K562 (cell line): ENCODE measurements around the gene SOHLH2. TPM values are rescaled to one million over a fixed set of nuclear protein-coding genes. Genes with fewer than 3 reads are reported as not detected.

Experiments used
- ZKSCAN8 ChIP-seq: fragments of 200-800 bp; sonication (Bioruptor generic); IDR thresholded peaks from 2 replicates; pipeline ENCODE4 v1.6.1; 2016; ENCODE audit warnings: missing genetic modification characterization, missing compliant biosample characterization
- polyA plus RNA-seq, 8 experiments: library from polyadenylated mRNA; depleted of rRNA in 4 of 8; stranded (reverse) in 5 of 8; unstranded in 3 of 8; fragments of >200 nt; fragmentation: Nextera tagmentation in 2 of 8; fragmentation: Illumina TruSeq in 1 of 8; extraction: Ambion mirVana in 2 of 8; extraction: Trizol in 1 of 8; gene quantifications; 2 replicates each; pipeline versions ENCODE4 v1.2.1 to v1.2.3, GENCODE V29; 2011 to 2014; ENCODE audit warnings: inconsistent platforms in 1 of 8, missing spikeins in 1 of 8
- total RNA-seq, 7 experiments: library from RNA; depleted of rRNA in 6 of 7; stranded (reverse); fragments of >200 nt in 6 of 7; fragmentation: Illumina TruSeq in 2 of 7; extraction: Trizol in 2 of 7; gene quantifications; 2 replicates each; pipeline versions ENCODE4 v1.2.1 to v1.2.3, GENCODE V29; 2011 to 2021; ENCODE audit warnings: low replicate concordance in 1 of 7
- TF ChIP-seq, protein P1 (sequence below): fragments of 450-650 bp; IDR thresholded peaks from 2 replicates; pipeline ENCODE4 v1.6.1; 2017; ENCODE audit warnings: antibody characterized with exemption, mild to moderate bottlenecking
- TF ChIP-seq, protein P2 (sequence below): sonication (generic); formaldehyde crosslinking; IDR thresholded peaks from 2 replicates; pipeline ENCODE4 v1.8.0; 2022; ENCODE audit warnings: mild to moderate bottlenecking, missing genetic modification reagents, borderline replicate concordance
- TF ChIP-seq, protein P3 (sequence below): IDR thresholded peaks from 2 replicates; pipeline ENCODE4 v1.6.1; 2014; ENCODE audit warnings: antibody characterized with exemption
- TF ChIP-seq, protein P4 (sequence below): fragments of 450-650 bp; formaldehyde crosslinking; IDR thresholded peaks from 2 replicates; pipeline ENCODE4 v1.4.0; 2022; ENCODE audit warnings: mild to moderate bottlenecking, moderate library complexity

SOHLH2 gene
- total and polyA plus RNA-seq, 9 of the 15 experiments (the other 6 are each of a cell fraction or from before 2014, with no cell fraction given): 10.3 to 26.7 (median 17.0) TPM

DNA sequence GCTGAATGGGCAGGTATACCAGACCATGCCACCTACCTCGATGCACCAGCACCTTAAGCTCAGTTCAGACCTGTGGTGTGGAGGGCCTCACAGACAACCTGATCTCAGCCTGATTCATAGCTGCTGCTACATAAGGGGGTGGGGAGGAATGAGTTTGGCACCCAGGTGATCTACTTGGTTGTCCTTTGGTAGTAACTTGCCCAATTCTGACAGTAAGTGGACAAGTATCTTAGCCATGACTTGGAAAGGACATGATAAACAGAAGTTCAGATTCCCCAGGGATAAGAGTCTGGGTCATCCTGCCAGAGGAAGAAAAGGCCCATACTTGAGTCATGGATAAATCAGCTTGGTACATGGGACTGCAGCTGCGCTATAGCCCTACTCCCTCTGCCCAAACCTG is 28.4 kb upstream of the SOHLH2 start (continued):
- TF ChIP-seq, protein P1, sequence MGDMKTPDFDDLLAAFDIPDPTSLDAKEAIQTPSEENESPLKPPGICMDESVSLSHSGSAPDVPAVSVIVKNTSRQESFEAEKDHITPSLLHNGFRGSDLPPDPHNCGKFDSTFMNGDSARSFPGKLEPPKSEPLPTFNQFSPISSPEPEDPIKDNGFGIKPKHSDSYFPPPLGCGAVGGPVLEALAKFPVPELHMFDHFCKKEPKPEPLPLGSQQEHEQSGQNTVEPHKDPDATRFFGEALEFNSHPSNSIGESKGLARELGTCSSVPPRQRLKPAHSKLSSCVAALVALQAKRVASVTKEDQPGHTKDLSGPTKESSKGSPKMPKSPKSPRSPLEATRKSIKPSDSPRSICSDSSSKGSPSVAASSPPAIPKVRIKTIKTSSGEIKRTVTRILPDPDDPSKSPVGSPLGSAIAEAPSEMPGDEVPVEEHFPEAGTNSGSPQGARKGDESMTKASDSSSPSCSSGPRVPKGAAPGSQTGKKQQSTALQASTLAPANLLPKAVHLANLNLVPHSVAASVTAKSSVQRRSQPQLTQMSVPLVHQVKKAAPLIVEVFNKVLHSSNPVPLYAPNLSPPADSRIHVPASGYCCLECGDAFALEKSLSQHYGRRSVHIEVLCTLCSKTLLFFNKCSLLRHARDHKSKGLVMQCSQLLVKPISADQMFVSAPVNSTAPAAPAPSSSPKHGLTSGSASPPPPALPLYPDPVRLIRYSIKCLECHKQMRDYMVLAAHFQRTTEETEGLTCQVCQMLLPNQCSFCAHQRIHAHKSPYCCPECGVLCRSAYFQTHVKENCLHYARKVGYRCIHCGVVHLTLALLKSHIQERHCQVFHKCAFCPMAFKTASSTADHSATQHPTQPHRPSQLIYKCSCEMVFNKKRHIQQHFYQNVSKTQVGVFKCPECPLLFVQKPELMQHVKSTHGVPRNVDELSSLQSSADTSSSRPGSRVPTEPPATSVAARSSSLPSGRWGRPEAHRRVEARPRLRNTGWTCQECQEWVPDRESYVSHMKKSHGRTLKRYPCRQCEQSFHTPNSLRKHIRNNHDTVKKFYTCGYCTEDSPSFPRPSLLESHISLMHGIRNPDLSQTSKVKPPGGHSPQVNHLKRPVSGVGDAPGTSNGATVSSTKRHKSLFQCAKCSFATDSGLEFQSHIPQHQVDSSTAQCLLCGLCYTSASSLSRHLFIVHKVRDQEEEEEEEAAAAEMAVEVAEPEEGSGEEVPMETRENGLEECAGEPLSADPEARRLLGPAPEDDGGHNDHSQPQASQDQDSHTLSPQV: no peak
- TF ChIP-seq, protein P2, sequence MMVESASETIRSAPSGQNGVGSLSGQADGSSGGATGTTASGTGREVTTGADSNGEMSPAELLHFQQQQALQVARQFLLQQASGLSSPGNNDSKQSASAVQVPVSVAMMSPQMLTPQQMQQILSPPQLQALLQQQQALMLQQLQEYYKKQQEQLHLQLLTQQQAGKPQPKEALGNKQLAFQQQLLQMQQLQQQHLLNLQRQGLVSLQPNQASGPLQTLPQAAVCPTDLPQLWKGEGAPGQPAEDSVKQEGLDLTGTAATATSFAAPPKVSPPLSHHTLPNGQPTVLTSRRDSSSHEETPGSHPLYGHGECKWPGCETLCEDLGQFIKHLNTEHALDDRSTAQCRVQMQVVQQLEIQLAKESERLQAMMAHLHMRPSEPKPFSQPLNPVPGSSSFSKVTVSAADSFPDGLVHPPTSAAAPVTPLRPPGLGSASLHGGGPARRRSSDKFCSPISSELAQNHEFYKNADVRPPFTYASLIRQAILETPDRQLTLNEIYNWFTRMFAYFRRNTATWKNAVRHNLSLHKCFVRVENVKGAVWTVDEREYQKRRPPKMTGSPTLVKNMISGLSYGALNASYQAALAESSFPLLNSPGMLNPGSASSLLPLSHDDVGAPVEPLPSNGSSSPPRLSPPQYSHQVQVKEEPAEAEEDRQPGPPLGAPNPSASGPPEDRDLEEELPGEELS (CRISPR knock-in tag): no peak
- TF ChIP-seq, protein P3, sequence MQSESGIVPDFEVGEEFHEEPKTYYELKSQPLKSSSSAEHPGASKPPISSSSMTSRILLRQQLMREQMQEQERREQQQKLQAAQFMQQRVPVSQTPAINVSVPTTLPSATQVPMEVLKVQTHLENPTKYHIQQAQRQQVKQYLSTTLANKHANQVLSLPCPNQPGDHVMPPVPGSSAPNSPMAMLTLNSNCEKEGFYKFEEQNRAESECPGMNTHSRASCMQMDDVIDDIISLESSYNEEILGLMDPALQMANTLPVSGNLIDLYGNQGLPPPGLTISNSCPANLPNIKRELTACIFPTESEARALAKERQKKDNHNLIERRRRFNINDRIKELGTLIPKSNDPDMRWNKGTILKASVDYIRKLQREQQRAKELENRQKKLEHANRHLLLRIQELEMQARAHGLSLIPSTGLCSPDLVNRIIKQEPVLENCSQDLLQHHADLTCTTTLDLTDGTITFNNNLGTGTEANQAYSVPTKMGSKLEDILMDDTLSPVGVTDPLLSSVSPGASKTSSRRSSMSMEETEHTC: no peak
- TF ChIP-seq, protein P4, sequence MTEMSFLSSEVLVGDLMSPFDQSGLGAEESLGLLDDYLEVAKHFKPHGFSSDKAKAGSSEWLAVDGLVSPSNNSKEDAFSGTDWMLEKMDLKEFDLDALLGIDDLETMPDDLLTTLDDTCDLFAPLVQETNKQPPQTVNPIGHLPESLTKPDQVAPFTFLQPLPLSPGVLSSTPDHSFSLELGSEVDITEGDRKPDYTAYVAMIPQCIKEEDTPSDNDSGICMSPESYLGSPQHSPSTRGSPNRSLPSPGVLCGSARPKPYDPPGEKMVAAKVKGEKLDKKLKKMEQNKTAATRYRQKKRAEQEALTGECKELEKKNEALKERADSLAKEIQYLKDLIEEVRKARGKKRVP (CRISPR knock-in tag): no peak
- no peak for TF ChIP-seq ZKSCAN8 (CRISPR knock-in tag)
